ENCODE data around the gene ALOX15B.
"Not testable (repeated sequence)": the region's sequence is repeated elsewhere in the genome, so short reads cannot be mapped to it uniquely, and the experiment has no call there.

The ALOX15B gene

DNA sequence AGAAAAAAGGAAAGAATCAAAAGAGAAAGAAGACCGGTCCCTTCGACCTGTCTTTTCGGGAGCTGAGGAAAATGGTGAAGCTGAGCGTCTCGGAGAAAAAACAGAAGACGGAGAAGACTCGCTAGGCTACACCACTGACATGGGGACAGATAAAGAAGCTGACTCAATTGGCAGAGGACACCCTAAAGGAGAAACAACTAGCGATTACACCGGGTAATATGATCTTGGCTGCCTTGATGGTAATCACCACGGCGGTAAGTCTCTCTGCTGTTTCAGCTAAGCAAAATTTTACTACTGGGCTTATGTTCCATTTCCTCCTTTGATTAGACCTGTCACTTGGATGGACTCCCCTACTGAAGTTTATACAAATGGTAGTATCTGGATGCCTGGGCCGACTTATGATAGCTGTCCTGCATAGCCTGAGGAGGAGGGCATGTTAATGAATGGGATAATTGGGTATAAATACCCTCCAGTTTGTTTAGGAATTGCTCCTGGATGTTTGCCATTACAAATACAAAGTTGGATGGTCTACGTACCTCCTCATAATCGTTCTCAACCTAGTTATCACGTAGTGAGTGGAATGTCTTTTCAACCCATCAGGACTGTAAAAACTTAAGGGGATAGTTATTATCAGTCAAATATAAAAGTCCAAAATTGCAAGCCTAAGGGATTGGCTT, 24.1 kb downstream of the ALOX15B start:
- no peak for DNase-seq (ENCODE audit: low read depth in 2 of 2)

DNA sequence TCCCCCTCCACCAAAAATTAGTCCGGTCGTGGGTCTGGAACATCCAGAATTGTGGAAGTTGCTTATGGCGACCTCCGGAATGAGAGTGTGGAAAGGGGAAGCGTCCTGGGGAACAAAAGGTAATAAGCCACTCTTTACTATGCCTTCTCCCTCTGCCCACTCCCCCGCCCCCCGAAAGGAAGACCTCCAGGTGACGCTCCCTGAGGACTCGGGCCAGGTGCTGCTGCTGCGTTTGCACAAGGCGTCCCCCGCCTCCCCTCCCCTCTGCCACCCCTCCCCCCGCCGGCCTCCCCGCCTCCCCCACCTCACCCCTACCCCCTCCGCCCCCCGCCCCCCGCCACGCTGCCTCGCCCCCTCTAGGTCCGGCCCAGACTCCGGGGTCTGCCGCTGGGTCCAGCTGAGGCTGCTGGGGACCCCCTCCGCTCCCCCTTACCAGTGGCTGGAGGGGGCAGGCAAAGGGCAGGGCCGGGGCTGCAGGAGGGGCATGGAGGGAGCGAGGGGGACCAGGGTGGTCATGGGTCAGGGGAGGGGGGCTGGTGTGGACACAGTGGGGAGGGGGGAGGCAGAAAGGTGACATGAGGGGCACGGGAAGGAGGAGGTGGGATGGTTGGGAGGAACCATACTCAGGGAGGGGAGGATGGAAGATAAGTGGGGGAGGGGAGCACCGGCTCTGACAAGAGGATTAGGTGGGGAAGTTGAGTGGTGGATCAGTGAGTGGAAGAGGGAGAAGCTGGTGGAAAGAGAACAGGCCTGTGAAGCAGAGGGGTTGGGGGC, 25.1 kb downstream of the ALOX15B start:
- no peak for DNase-seq (ENCODE audit: low read depth in 2 of 2)

- no peak for DNase-seq (ENCODE audit: low read depth in 2 of 2)
These were observed 25.7 kb downstream of the ALOX15B start for GRCh38 chr17:8064561-8065019.

- no peak for DNase-seq (ENCODE audit: low read depth in 2 of 2)
These were observed 28.2 kb downstream of the ALOX15B start for GRCh38 chr17:8066841-8067775.

GRCh38 chr17:8067806-8068205, 28.9 kb downstream of the ALOX15B start:
- no peak for DNase-seq (ENCODE audit: low read depth in 2 of 2)

- DNase-seq (ENCODE audit: low read depth in 2 of 2) = no peak
These were observed 30.1 kb downstream of the ALOX15B start for GRCh38 chr17:8068736-8069586.

DNA sequence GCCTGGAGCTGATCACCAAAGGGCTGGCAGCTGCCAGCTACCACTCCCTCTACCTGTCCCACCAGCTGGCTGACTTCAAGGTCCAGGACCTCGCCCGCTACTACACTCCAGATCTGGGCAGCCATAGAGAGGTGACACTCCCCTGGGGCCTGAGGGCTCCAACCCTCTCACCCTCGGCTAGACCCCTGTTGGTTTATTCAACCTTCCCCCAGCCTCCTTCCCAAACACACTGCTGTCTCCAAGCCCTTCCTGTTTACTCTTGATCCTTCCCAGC, 30.7 kb downstream of the ALOX15B start:
- DNase-seq (ENCODE audit: low read depth in 2 of 2) = no peak

- no peak for DNase-seq (ENCODE audit: low read depth in 2 of 2)
These were observed 32.6 kb downstream of the ALOX15B start for GRCh38 chr17:8071496-8071895.

DNA sequence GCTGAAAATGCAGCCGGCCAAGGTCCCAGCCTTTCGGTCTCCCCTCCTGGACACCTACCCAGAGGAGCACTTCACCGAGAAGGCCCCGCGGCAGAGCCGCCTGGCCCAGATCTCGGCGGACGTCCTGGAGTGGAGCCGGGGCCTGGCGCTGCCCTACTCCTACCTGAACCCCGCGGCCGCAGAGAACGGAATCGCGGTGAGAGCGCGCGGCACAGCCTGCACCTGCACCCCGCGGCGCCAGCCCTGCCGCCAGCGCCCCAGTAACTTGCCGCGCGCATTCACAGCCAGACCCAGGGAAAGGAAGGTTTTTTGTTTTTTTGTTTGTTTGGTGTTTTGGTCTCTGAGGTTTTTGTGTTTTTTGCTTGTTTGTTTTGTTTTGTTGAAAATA, 33.5 kb downstream of the ALOX15B start:
- no peak for DNase-seq (ENCODE audit: low read depth in 2 of 2)

DNA sequence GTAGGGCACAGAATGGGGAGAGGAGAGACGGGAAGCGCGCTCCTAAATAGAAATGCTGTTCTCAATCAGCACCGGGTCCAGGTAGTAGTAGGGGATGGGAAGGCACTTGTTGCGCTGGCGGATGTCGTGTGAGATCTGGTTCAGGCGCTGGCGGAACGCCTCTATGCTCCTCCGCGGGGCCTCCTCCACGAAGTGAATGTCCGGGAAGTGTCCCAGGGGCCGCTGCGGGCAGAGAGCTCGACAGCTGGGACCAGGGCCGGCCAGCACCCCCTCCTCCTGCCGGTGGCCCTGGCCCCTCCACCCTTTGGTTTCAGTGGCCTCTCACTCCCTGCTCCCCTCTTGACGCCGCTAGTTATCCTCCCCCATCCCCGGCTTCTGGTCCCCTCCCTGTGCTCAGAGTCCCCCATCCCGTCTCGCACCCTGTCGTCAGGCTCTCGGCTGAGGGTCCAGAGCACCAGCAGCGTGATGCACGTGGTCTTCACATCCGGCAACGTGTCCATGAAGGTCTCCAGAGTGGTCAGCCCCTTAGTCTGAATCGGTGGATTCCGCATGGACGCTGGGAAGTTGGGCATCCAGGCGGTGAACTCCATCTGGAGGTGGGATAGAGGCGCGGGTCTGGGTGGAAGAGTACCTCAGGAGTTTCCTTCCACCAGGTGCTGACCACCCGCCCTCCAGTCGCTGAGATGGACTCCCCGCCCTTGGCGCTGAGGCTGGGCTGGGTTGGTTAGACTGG, 34.0 kb downstream of the ALOX15B start:
- DNase-seq (ENCODE audit: low read depth in 2 of 2) = no peak

- DNase-seq (ENCODE audit: low read depth in 2 of 2) = peak; percentile 74 to 83
These were observed 35.0 kb downstream of the ALOX15B start for GRCh38 chr17:8073627-8074484.

GRCh38 chr17:8074554-8074953, 35.7 kb downstream of the ALOX15B start:
- DNase-seq (ENCODE audit: low read depth in 2 of 2) = no peak

- DNase-seq (ENCODE audit: low read depth in 2 of 2) = no peak
These were observed 36.2 kb downstream of the ALOX15B start for GRCh38 chr17:8075081-8075480.

GRCh38 chr17:8075574-8076342, 36.9 kb downstream of the ALOX15B start:
- no peak for DNase-seq (ENCODE audit: low read depth in 2 of 2)

- no peak for DNase-seq (ENCODE audit: low read depth in 2 of 2)
These were observed 37.8 kb downstream of the ALOX15B start for GRCh38 chr17:8076502-8077266.

GRCh38 chr17:8077939-8078338, 39.1 kb downstream of the ALOX15B start:
- DNase-seq (ENCODE audit: low read depth in 2 of 2) = not testable (repeated sequence)

- peak; percentile 52 to 66 for DNase-seq (ENCODE audit: low read depth in 2 of 2)
These were observed 40.7 kb downstream of the ALOX15B start for GRCh38 chr17:8079291-8080207.

All from stimulated activated CD4-positive, alpha-beta T cell treated with anti-CD3 and anti-CD28 coated beads, Interleukin-1b, Interleukin-23, amount 100 ng/mL, for 1 hour (primary cell).